RWPE2 (cell line): ENCODE measurements around the gene EFNA5.

Experiments
- ATAC-seq: fragments of 200-7000 bp; cut with Tn5 transposase; 3 replicates; pipeline ENCODE4 v1.9.1; 2021; ENCODE audit warnings: low read depth
- DNase-seq: peaks from one replicate; pipeline ENCODE4 v3.0.0-alpha.2; 2020; ENCODE audit warnings: low spot score
- H3K27ac ChIP-seq: fragments of 450-650 bp; 2 replicates; pipeline ENCODE4 v1.5.1; 2017; ENCODE audit warnings: mild to moderate bottlenecking; ENCODE audit not compliant: poor library complexity, severe bottlenecking
- H3K27me3 ChIP-seq: fragments of 250-450 bp; sonication (Bioruptor Pico); 2 replicates; pipeline ENCODE4 v1.5.1; 2021; ENCODE audit warnings: mild to moderate bottlenecking, moderate library complexity; ENCODE audit not compliant: insufficient read depth, poor library complexity, severe bottlenecking
- H3K36me3 ChIP-seq: fragments of 250-450 bp; sonication (Bioruptor Pico); 2 replicates; pipeline ENCODE4 v1.5.1; 2020; ENCODE audit warnings: low read depth, mild to moderate bottlenecking, moderate library complexity
- H3K4me1 ChIP-seq: fragments of 250-450 bp; sonication (Bioruptor Pico); 2 replicates; pipeline ENCODE4 v1.5.1; 2021; ENCODE audit warnings: mild to moderate bottlenecking, moderate library complexity; ENCODE audit not compliant: insufficient read depth, poor library complexity, severe bottlenecking
- H3K4me3 ChIP-seq: fragments of 250-450 bp; sonication (Bioruptor Pico); 2 replicates; pipeline ENCODE4 v1.5.1; 2021; ENCODE audit warnings: mild to moderate bottlenecking, moderate library complexity; ENCODE audit not compliant: severe bottlenecking
- H3K9me3 ChIP-seq: fragments of 250-450 bp; sonication (Bioruptor Pico); 2 replicates; pipeline ENCODE4 v1.5.1; 2021; ENCODE audit warnings: mild to moderate bottlenecking, moderate library complexity; ENCODE audit not compliant: severe bottlenecking
- CTCF ChIP-seq: fragments of 450-650 bp; IDR thresholded peaks from one replicate; pipeline ENCODE4 v1.5.1; 2017; ENCODE audit warnings: mild to moderate bottlenecking, moderate library complexity; ENCODE audit not compliant: poor library complexity, severe bottlenecking

EFNA5 gene

GRCh38 chr5:107476783-107477182 lies 194.0 kb downstream of the EFNA5 start:
- ATAC-seq (no peak), DNase-seq (no peak)
- peaks cover 59% of the 10 kb centered on the region for H3K4me1 ChIP-seq
- H3K27me3 ChIP-seq, result no peaks in the 10 kb centered on the region
- H3K36me3 ChIP-seq, result no peaks in the 10 kb centered on the region
- H3K27ac ChIP-seq, result peak overlapping the region; percentile 11
- no peaks in the 10 kb centered on the region for H3K9me3 ChIP-seq
- no peak for TF ChIP-seq CTCF
- H3K4me3 ChIP-seq, result no peak overlapping the region

GRCh38 chr5:107474716-107475489 lies 195.8 kb downstream of the EFNA5 start:
- peaks cover 73% of the 10 kb centered on the region for H3K4me1 ChIP-seq
- ATAC-seq (peak; percentile 55), DNase-seq (no peak)
- no peaks in the 10 kb centered on the region for H3K36me3 ChIP-seq
- no peaks in the 10 kb centered on the region for H3K9me3 ChIP-seq
- no peak for TF ChIP-seq CTCF
- peak overlapping the region; percentile 51 for H3K27ac ChIP-seq
- no peaks in the 10 kb centered on the region for H3K27me3 ChIP-seq
- no peak overlapping the region for H3K4me3 ChIP-seq

GRCh38 chr5:107474361-107474715 lies 196.4 kb downstream of the EFNA5 start:
- Histone ChIP-seq H3K4me1 (peaks cover 77% of the 10 kb centered on the region), H3K27ac (peak overlapping the region; percentile 51), H3K4me3 (no peak overlapping the region), H3K36me3 (no peaks in the 10 kb centered on the region), H3K9me3 (no peaks in the 10 kb centered on the region), H3K27me3 (no peaks in the 10 kb centered on the region)
- TF ChIP-seq CTCF, result no peak
- peak; percentile 5; the same call in 1 of the 3 replicates for ATAC-seq
- no peak for DNase-seq

- Histone ChIP-seq H3K4me3 (no peak overlapping the region), H3K4me1 (peaks cover 81% of the 10 kb centered on the region)
- no peak for TF ChIP-seq CTCF
These were observed 198.1 kb downstream of the EFNA5 start for GRCh38 chr5:107472620-107473064.

GRCh38 chr5:107470295-107470582 lies 200.5 kb downstream of the EFNA5 start:
- no peak for TF ChIP-seq CTCF
- ATAC-seq, result peak; percentile 17; the same call in 1 of the 3 replicates
- Histone ChIP-seq H3K27ac (peak overlapping the region; percentile 94), H3K4me1 (peaks cover 84% of the 10 kb centered on the region), H3K4me3 (no peak overlapping the region), H3K36me3 (no peaks in the 10 kb centered on the region), H3K9me3 (no peaks in the 10 kb centered on the region), H3K27me3 (no peaks in the 10 kb centered on the region)
- DNase-seq, result no peak

More at GRCh38 chr5:107472620-107473064, 198.1 kb downstream of the EFNA5 start:
- H3K9me3 ChIP-seq, result no peaks in the 10 kb centered on the region
- H3K27ac ChIP-seq, result no peak overlapping the region
- DNase-seq (no peak), ATAC-seq (no peak)
- no peaks in the 10 kb centered on the region for H3K36me3 ChIP-seq
- H3K27me3 ChIP-seq, result no peaks in the 10 kb centered on the region
